ENCODE measurements around the gene VAV1.
"Not testable (repeated sequence)": the region's sequence is repeated elsewhere in the genome, so short reads cannot be mapped to it uniquely, and the experiment has no call there.

The VAV1 gene

DNA sequence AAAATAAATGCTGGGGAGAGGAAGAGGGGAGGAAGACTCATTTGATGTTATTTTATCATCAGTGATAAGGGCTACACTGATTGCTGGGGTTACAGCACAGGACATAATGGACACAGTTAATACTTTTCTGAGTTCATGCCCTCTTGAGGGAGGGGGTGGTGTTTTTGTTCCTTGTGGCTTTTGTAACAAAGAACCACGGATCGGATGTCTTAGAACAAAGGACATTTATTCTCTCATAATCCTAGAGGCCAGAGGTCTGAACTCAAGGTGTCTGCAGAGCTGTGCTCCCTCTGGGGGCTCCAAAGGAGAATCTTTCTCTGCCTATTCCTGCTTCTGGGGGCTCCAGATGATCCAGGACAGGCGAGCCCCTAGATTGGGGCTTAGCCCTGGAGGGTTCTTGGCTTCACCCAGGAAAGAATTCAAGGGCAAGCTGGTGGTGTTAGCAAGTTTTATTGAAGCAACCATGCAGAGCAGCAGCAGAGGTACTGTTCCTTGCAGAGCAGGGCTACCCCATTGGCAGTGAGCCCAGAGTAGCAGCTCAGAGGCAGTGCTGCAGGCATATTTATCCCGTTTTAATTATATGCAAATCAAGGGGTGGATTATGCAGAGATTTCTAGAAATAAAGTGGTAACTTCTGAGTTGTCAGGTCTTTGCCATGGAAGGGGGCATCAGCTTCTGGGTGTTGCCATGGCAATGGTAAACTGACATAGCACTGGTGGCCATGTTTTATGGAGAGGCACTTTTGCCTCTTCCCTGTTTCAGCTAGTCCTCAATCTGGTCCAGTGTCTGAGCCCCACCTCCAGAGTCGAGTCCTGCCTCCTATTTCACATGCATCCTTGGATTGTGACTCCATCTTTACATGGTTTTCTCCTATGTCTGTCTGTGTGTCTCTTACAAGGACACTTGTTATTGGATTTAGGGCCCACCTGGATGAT lies 18.0 kb downstream of the VAV1 start:
- DNase-seq (ENCODE audit: low spot score) = no peak

DNA sequence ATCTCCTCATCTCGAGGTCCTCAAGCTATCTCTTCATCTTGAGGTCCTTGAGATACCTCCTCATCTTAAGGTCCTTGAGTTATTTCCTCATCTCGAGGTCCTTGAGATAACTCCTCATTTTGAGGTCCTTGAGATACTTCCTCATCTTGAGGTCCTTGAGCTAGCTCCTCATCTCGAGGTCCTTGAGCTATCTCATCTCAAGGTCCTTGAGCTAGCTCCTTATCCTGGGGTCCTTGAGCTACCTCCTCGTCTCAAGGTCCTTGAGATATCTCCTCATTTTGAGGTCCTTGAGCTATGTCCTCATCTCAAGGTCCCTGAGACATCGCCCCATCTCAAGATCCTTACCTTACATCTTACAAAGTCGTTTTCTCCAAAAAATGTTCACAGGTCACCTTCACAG lies 18.7 kb downstream of the VAV1 start:
- DNase-seq (ENCODE audit: low spot score) = no peak

DNA sequence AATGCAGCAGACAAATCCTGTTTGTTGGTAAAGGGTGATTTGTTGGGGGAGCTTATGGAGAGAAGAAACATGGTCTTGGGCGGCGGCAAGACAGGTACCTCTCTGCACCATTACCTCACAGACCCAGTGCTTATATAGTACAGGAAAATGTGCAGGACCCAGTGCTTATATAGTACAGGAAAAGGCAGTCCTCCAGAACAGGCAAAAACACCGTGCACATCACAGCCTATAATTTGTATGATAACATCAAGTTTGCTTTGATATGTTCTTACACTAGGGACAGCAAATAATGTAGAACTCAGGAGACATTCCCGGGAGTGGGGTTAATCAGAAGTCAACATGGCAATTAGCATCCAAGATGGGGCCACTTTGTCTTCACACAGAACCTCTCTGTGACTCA lies 20.9 kb downstream of the VAV1 start:
- DNase-seq (ENCODE audit: low spot score) = no peak

DNA sequence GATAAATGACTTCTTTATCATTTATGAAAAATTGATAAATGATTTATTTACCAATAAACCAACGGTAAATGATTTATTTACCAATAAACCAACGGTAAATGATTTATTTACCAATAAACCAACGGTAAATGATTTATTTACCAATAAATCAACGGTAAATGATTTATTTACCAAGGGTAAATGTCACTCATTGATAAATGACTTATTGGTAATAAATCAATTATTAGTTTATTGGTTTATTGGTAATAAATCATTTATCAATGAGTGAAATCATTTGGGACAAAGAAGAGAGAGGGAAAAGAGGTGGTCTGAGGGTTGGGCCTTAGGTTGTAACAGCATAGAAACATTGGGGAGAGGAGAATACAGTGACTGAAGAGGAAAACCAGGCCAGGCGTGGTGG lies 21.5 kb downstream of the VAV1 start:
- no peak for DNase-seq (ENCODE audit: low spot score)

DNA sequence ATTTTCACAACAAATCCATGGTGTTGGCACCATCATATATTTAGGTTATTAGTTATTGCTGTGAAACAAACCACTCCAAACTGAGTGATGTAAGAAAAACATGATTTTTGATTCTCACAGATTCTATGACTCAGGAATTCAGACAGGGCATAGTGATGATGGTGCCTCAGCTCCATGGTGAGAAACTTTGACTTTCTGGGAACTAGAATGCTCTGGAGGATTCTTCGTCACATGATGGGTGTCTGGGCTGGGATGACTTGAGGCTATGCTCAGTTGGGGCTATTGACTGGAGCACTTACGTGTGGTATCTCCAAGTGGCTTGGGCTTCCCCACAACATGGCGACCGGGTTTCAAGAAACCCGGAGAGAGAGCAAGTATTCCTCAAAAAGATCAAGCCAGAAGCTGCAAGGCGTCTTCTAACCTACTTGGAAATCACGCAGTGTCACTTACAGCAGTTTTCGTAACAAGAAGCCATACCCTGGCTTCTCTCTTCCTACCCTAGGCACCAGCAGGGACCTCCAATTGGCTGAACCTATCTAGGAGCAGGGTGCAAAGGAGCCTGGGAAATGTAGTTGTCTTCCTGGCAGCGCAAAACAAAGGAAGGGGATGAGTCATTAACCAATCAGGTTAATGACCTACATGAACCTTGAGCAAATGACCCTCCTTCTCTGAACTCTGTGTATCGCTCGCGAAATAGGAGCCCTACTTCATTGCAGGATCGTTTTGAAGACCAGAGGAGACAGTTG lies 22.4 kb downstream of the VAV1 start:
- DNase-seq (ENCODE audit: low spot score) = peak; percentile 10

DNA sequence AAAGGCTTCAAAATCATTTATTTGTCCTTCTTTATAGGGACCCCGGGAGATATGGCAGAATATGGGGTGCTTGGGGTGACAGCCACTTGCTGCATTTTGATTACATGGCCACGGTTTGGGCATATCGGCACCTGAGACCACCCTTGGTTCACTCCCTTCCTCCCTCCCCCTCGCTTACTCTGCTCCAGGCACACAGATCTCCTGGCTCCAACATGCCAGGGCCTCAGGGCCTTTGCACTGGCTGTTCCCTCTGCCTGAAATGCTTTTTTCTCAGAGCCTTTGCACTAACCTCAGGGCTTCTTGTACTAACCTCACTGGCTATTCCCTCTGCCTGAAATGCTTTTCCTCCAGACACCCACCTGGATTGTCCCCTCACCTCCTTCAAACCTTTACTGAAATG lies 23.8 kb downstream of the VAV1 start:
- DNase-seq (ENCODE audit: low spot score) = no peak

DNA sequence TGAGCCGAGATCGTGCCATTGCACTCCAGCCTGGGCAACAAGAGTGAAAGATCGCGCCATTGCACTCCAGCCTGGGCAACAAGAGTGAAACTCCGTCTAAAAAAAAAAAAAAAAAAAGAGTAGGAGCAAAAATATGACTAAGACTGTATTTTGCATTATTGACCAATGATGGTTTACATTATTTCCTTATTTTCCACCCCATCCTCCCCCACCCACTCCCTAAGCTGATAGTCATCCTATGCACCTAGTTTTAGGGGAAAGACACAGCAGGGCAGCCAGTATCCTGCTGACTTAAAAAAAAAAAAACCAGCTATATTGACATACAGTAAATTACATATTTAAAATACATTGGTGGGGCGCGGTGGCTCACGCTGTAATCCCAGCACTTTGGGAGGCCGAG lies 25.1 kb downstream of the VAV1 start:
- DNase-seq (ENCODE audit: low spot score) = no peak

DNA sequence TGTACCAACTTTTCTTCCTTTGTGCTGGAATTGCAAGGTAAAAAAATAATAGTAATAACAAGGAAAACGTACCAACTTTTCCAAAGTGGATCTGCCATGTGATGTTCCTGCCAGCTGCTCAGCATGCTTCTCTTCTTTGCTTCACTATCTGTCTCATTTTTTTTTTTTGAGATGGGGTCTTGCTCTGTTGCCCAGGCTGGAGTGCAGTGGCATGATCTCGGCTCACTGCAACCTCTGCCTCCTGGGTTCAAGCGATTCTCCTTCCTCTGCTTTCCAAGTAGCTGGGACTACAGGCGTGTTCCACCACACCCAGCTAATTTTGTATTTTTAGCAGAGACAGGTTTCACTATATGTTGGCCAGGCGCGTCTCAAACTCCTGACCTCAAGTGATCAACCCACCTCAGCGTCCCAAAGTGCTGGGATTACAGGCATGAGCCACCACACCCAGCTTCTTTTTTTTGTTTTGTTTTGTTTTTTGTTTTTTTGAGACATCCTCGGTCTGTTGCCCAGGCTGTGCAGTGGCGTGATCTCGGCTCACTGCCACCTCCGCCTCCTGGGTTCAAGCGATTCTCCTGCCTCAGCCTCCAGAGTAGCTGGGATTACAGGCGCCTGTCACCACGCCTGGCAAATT lies 27.8 kb downstream of the VAV1 start:
- DNase-seq (ENCODE audit: low spot score) = not testable (repeated sequence)

DNA sequence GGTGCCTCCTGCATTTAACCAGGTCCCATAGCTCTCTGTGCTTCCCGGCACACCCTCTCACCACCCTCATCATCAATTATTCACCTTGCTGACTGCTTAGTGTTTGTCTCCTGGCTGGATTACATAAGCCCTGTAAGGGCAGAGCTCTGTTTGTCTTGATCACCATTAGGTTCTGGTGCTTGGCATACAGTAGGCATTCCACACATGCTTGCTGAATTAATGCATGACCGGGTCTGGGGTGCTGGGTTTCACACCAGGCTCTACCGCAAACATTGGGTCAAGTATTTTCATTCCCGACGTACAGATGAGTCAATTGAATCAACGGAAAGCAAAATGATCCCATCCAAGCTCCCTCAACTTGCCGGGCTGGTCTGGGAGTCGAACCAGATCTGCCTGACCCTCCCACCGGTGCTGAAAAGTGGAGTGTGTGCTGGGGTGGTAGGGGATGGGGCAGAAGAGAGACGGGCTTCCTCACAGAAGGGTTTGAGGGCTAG lies 28.5 kb downstream of the VAV1 start:
- DNase-seq (ENCODE audit: low spot score) = no peak

DNA sequence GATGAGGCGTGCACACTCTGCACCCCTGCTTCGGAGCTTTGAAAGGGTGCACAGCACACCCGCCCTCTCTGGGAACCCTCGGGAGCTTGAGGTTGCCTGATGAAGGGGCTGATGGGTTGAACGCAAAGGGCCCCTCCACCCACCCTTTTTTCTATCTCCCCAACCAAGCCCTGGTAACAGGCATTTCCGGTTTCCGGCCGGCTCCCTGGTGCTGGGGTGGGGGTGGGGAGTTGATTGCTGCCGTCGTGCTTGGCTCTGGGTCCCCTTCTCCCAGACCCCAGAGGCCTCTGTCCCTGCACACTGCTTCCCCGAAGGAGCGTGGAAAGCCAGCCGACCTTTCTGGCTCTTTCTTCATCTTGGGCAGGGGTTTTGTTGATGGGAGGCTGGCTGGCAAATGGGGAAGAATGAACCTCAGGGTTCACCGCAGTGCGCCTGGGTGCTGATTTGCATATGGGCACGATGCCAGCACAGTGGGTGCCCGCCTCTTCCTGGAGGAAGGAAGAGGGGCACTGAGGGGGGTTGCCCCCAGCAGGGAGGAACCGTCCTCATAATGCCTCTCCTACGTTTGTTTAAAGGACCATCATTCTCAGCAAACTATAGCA lies 29.1 kb downstream of the VAV1 start:
- peak; percentile 63 for DNase-seq (ENCODE audit: low spot score)

DNA sequence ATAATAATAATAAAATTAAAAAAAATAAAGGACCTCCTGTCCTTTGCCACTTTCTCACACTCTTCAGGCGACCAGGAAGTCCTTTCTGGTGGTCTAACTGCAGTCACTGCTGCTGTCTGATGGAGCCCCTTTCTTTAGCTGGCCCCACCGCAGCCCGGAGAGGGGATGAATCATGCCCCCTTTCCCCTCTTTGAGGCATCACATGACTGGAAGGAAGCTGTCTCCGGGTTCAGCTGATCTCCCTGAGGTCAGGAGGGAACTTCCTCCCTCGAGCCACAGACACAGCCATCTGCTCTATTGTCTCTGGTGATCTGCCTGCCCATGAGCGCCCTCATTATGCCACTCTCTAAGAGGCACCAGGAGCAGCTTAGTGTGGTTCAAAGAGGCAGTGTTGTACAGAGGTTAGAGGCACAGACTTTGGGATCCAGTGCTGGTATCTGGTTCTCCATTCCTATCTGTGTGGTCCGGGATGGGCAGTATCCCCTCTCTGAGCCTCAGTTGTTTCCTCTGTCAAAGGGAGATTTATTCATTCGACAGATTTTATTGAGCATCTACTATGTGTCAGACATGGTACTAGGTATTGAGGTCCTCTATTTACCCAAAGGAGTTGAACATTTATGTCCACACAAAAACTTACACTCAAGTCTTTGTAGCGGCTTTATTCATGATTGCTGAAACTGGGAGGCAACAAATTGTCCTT lies 30.0 kb downstream of the VAV1 start:
- peak; percentile 82 for DNase-seq (ENCODE audit: low spot score)

DNA sequence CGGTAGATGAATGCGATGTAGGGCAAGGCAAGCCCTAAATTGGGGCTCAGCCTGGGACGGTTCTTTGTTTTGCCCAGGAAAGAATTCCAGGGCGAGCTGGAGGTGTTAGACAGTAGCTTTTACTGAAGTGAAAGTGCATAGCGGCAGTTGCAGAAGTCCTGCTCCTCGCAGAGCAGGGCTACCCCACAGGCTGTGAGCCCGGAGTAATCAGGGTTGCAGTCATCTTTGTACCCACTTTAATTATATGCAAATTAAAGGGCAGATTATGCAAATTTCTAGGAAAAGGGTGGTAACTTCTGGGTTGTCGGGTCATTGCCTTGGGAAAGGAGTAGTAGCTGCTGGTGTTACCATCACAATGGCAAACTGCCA lies 30.5 kb downstream of the VAV1 start:
- no peak for DNase-seq (ENCODE audit: low spot score)

DNA sequence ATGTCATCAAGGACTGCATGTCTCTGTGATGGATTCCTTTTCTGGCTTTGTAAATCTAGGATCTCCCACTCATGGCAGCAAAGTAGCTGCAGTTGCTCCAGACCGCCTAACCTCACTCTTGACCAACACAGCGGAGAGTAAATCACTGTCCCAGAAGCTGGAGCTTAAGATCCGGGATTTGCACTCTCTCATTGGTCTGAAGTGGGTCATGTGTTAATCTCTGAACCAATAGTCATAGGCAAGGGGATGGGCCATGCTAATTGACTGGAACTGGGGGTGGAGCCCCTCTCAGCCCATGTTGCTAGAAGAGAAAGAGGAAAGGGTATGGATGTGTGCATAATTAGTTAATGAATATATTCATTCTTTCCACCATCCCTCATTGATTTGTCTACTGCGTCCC lies 34.0 kb downstream of the VAV1 start:
- no peak for DNase-seq (ENCODE audit: low spot score)

DNA sequence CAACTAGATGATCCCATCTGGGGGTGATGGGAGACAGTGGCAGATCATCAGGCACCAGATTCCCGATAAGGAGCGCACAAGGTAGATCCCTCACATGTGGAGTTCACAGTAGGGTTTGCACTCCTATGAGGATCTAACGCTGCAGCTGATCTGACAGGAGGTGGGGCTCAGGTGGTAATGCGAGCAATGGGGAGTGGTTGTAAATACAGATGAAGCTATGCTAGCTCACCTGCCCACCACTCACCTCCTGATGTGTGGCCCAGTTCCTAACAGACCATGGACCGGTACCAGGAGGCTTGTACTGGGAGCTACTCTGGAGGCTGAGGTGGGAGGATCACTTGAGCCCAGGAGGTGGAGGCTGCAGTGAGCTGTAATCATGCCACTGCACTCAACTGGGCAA lies 34.8 kb downstream of the VAV1 start:
- no peak for DNase-seq (ENCODE audit: low spot score)

DNA sequence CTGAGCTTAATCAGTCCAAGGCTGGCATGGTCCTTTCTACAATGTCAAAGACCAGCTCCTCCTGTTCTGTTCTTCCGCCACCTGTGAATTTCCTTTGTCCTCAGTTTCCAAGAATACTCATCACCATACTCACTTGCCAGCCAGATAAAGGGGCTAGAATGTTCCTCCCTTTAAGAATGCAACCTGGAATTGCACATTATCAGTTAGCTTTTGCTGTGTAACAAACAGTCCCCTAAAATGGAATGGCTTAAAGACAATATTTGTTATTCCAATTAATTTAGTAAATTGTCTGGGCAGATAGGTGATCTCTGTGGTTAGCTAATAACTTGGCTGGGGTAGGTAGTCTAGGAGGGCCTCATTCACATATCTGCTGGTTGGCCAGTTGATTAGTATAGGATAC lies 36.0 kb downstream of the VAV1 start:
- DNase-seq (ENCODE audit: low spot score) = no peak

DNA sequence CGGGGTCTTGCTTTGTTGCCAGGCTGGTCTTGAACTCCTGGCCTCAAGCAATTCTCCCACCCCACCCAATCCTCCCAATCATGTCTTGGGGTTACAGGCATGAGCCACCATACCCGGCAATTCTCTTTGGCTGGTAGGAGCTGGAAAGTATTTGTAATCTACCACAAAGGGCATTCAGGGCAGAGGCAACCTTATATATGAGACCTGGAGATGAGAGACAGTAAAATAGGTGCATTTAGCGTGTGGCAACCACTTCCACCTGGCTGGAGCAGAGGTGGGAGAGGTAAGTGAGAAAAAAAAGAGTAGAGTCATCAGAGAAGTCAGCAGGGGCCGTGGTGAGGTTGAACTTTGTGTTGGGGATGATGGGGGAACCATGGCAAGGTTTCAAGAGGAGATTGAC lies 36.8 kb downstream of the VAV1 start:
- no peak for DNase-seq (ENCODE audit: low spot score)

DNA sequence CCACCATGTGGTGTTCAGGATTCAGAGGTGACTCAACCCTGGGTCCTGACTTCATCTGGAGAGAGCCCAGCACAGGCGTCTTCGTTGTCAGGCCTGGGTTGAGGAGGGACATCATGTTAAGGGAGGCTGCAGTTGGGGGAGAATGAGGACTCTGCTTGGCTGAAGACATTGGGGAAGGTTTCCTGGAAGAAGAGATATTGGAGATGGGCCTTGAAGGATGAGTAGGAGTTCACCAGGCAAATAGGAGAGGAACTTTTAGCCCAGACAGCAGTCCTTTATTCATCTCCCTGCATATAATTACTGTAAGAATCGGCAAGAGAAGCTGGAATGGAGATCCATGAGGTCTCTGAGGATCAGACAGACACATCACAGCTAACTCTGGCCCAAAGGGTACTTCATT lies 38.9 kb downstream of the VAV1 start:
- no peak for DNase-seq (ENCODE audit: low spot score)

DNA sequence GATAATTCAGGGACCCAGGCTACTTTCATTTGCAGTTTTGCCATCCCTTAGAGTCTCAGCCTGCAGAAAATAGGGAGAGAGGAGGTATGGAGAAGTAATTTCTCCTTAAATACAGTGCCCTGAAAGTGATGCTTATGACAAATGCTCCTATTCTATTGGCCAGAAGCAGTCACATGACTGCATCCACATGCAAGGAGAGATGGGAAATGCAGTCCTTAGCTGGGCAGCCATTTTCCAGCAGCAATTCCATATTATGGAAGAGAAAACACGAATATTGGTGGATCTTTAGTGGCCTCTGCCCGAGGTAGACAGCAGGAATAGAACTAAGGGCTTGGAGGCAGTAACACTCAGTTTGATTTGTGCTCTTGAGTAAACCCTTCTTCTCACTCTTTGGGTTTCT lies 39.4 kb downstream of the VAV1 start:
- DNase-seq (ENCODE audit: low spot score) = peak; percentile 64

DNA sequence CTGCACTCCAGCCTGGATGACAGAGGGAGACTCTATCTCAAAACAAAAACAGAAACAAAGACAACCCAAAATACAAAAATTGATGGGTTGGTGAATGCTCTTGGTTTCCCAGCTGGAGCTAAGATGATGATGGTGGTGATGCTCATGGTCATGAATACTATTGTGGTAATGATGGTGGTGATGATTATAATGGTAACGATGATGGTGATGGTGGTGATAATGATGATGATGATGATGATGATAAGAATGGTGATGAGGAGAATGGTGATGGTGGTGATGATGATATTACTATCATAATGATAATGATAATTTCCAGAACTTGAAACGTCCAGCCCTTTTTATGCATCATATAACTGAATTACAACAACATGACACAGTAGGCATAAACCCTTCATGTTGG lies 40.1 kb downstream of the VAV1 start:
- DNase-seq (ENCODE audit: low spot score) = no peak

DNA sequence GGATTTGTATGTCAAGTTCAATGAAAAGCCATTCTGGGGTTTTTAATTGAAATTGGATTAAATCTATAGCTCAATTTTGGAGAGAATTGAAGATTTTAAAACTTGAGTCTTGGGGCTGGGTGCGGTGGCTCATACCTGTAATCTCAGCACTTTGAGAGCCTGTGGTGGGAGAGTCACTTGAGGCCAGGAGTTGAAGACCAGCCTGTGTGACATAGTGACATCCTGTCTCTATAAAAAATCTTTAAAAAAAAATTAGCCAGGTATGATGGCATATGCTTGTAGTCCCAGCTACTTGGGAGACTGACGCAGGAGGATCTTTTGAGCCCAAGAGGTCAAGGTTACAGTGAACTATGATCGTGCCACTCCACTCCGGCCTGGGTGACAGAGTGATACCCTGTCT lies 41.2 kb downstream of the VAV1 start:
- DNase-seq (ENCODE audit: low spot score) = no peak

DNA sequence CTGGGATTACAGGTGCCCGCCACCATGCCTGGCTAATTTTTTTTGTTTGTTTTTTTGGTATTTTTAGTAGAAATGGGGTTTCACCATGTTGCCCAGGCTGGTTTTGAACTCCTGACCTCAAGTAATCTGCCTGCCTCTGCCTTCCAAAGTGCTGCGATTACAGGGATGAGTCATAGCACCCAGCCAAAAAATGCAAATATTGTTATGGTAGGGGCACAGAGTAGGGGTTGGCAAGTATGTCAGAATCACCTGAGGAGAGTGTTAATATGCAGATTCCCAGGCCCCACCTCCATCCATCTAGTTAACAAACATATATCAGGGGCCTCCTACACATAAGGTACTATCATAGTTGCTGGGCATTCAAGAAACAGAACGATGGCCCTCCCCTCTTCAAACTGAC lies 44.7 kb downstream of the VAV1 start:
- DNase-seq (ENCODE audit: low spot score) = no peak

DNA sequence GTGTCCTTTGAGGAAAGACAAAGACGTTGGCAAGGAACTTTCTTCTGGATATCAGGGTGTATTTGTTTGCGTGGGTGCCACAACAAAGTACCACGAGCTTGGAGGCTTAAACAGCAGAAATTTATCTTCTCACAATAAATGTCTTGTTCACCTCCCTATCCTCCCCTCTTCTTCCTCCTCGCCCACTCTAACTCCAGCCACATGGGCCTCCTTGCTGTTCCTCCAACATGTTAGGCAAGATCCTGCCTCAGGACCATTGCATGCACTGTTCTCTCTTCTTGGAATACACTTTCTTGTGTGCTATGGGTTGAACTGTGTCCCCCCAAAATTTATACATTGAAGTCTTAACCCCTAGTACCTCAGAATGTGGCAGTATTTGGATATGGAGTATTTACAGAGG lies 45.7 kb downstream of the VAV1 start:
- no peak for DNase-seq (ENCODE audit: low spot score)

Data from kidney capillary endothelial cell (primary cell).